PC-3 (cell line): ENCODE results near the gene XYLT2.

ENCODE experiments used
- CTCF ChIP-seq: fragments of 300-600 bp; sonication (generic); conservative IDR thresholded peaks from 2 replicates; pipeline ENCODE4 v1.5.1; 2017; ENCODE audit warnings: antibody characterized with exemption, low read depth, mild to moderate bottlenecking, low read length
- EZH2 ChIP-seq: fragments of 300-600 bp; sonication (generic); IDR thresholded peaks from one replicate; pipeline ENCODE4 v1.6.1; 2017; ENCODE audit warnings: antibody characterized with exemption, mild to moderate bottlenecking, low read length; ENCODE audit not compliant: unreplicated experiment
- EZH2phosphoT487 ChIP-seq: fragments of 300-600 bp; sonication (generic); IDR thresholded peaks from 2 replicates; pipeline ENCODE4 v1.6.1; 2018; ENCODE audit warnings: mild to moderate bottlenecking, antibody characterized with exemption, low read length, borderline replicate concordance

- TF ChIP-seq EZH2phosphoT487, result no peak
- no peak for TF ChIP-seq CTCF
- no peak for TF ChIP-seq EZH2
Measured at GRCh38 chr17:50328363-50329325, 17.3 kb upstream of the XYLT2 start.
